Measurements from ENCODE around the gene TSPAN7. TPM values are rescaled to one million over a fixed set of nuclear protein-coding genes. Genes with fewer than 3 reads are reported as not detected.

Gene TSPAN7
- total and polyA plus RNA-seq, 9 of the 15 experiments (the other 6 are each of a cell fraction or from before 2014, with no cell fraction given): 0.07 to 0.29 (median 0.12) TPM; not detected in 1

GRCh38 chrX:38614485-38614884 lies 53.1 kb downstream of the TSPAN7 start (continued):
- TF ChIP-seq MYBL2 (IDR thresholded peaks at IDR 0.05; ENCODE audit: low read depth): no peak
- no peak for TF ChIP-seq MYBL2 (CRISPR knock-in tag; IDR thresholded peaks at IDR 0.05; ENCODE audit: borderline replicate concordance)
- no peak for TF ChIP-seq FOXJ2 (tag; IDR thresholded peaks at IDR 0.05)

GRCh38 chrX:38616904-38617303 lies 55.6 kb downstream of the TSPAN7 start:
- Histone ChIP-seq H3K9ac (ENCODE audit: insufficient read depth in 1 of 2, low read depth in 2 of 2, low read length in 2 of 2) (no peak overlapping the region), H3K79me2 (ENCODE audit: control insufficient read depth, insufficient read depth, low read length) (no peaks in the 10 kb centered on the region), H3K9me1 (ENCODE audit: control insufficient read depth, insufficient read depth, low read length) (no peaks in the 10 kb centered on the region), H3K4me3 (no peak overlapping the region), H4K20me1 (replicated peaks; ENCODE audit: control insufficient read depth, insufficient read depth, low read length) (no peaks in the 10 kb centered on the region), H3K27me3 (ENCODE audit: control insufficient read depth in 2 of 2, insufficient read depth in 2 of 2, low read length in 2 of 2) (no peaks in the 10 kb centered on the region; a peak in 3 of 5 replicates), H3K36me3 (ENCODE audit: control insufficient read depth, insufficient read depth, low read length) (no peaks in the 10 kb centered on the region), H3K27ac (ENCODE audit: extremely low read depth, low read depth, low read length) (no peak overlapping the region), H3K4me2 (ENCODE audit: insufficient read depth, low read length) (no peak overlapping the region), H2AFZ (ENCODE audit: low read depth, low read length) (no peak overlapping the region), H3K9me3 (replicated peaks; ENCODE audit: control insufficient read depth, insufficient read depth, low read depth, low read length) (no peaks in the 10 kb centered on the region), H3K4me1 (replicated peaks in 1 of 2; ENCODE audit: control insufficient read depth in 2 of 2, insufficient read depth in 2 of 2, low read length in 2 of 2) (no peaks in the 10 kb centered on the region; a peak in 1 of 5 replicates)
- ATAC-seq (no peak), DNase-seq (ENCODE audit: extremely low read depth in 1 of 4, low spot score in 3 of 4) (peak in 1 of 4 experiments; percentile 30), FAIRE-seq (no peak)
- BruUV-seq (replicated peaks): no TSS peak
- WGBS (ENCODE audit: insufficient coverage, low coverage, missing lambda C conversion rate): 2% methylated on average over 6 of the region's 6 CpGs
- POLR2A ChIA-PET: no interaction called here
- in situ Hi-C loops (cut with MboI) (no loop called here), intact Hi-C loops (cut with micrococcal nuclease) (no loop called here)
- TF ChIP-seq ZBTB40 (IDR thresholded peaks at IDR 0.05): peak; percentile 80
- no peak for TF ChIP-seq ZBTB40 (CRISPR knock-in tag; IDR thresholded peaks at IDR 0.05)
- 0 out of 2 replicates have a peak, but pooled peaks have one; percentile 26 for TF ChIP-seq ZNF75A (CRISPR knock-in tag; IDR thresholded peaks at IDR 0.05)
- no peak for TF ChIP-seq ZNF444 (CRISPR knock-in tag; IDR thresholded peaks at IDR 0.05)
- CTCF ChIA-PET (ENCODE audit: low intra/inter-chr PET ratio): no interaction called here
